GM12875 (cell line): ENCODE results near the gene TTC22.

ENCODE experiments used
- H3K4me3 ChIP-seq: one replicate; pipeline ENCODE4 v1.5.1; 2011; ENCODE audit warnings: low read depth, low read length, control low read depth
- TF ChIP-seq, protein P1 (sequence below): IDR thresholded peaks from 2 replicates; pipeline ENCODE4 v1.5.1; 2011; ENCODE audit warnings: low read depth, mild to moderate bottlenecking, control low read depth, inconsistent platforms, low read length, moderate library complexity, borderline replicate concordance; ENCODE audit not compliant: insufficient read depth

Gene TTC22

DNA sequence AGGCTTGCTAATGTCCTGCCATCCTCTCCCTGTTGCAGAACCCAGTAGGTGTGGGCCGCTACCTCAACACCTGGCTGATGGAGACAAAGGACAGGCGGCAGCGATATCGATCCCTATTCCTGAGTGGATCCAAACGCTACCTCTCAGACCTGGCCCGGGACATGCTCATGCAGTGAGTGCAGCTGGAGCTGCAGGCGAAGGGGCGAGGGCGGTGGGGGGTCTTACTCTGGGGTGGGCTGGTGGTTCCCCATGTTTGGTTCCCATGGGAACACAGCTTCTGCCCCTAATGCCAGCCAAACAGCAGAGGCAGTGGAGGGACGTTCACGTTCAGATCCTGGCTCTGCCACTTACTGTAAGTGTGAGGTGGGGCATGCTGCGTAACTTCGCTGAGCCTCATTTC is 15.8 kb upstream of the TTC22 start:
- TF ChIP-seq, protein P1, sequence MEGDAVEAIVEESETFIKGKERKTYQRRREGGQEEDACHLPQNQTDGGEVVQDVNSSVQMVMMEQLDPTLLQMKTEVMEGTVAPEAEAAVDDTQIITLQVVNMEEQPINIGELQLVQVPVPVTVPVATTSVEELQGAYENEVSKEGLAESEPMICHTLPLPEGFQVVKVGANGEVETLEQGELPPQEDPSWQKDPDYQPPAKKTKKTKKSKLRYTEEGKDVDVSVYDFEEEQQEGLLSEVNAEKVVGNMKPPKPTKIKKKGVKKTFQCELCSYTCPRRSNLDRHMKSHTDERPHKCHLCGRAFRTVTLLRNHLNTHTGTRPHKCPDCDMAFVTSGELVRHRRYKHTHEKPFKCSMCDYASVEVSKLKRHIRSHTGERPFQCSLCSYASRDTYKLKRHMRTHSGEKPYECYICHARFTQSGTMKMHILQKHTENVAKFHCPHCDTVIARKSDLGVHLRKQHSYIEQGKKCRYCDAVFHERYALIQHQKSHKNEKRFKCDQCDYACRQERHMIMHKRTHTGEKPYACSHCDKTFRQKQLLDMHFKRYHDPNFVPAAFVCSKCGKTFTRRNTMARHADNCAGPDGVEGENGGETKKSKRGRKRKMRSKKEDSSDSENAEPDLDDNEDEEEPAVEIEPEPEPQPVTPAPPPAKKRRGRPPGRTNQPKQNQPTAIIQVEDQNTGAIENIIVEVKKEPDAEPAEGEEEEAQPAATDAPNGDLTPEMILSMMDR = no peak
- H3K4me3 ChIP-seq = no peak overlapping the region

DNA sequence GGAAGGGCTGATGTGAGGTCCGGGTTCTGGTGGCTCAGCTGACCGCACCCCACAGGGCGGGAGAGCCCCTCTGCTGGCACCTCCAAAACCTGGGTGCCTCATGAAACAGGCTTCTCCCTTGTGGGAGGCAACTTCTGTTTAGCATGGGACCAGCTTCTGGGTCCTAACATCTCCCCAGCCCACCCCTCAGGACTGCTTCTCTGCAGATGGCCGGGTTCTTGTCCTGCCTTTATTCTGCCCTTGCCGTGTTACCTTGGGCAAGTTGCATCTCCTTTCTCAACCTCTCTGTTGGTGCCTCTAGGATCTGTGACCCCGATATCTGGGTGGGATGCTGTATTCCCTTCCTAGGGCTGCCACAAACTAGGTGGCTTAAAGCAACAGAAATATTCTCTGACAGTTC is 15.0 kb upstream of the TTC22 start:
- no peak overlapping the region for H3K4me3 ChIP-seq
- TF ChIP-seq, protein P1 = no peak

DNA sequence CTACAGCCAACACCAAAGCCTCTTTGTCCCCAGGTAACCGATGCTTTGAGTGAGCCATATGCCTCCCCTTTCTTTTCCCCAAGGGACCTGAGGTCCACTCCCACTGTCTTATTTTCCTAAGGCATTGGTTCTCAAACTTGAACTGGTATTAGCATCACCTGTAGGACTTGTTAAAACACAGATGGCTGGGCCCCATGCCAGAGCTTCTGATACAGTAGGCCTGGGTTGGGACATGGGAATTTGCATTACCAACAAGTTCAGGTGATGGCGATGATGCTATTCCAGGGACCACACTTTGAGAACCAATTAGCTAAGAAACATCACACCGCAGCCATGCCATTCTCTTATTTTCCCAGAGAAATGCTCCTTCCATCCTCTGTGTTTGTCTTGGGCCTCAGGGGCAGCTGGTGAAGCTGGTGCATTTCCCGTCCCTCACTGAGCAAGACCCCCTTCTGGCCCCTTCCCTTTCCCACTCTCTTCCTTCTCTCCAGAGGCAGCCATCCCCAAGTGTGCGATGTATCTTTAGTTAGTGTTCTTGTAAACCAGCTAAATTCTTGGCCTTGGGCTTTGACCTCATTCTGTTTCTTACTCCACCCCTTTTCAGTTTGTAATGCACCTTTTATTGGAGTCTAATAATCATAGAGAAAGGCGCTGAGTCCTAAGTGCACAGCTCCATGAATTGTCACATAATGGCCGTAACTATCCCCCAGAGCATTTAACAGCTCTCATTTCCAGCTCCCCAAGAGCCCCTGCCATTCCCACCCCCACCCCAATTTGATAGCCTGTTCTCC is 14.2 kb upstream of the TTC22 start:
- TF ChIP-seq, protein P1 = no peak
- H3K4me3 ChIP-seq = no peak overlapping the region

DNA sequence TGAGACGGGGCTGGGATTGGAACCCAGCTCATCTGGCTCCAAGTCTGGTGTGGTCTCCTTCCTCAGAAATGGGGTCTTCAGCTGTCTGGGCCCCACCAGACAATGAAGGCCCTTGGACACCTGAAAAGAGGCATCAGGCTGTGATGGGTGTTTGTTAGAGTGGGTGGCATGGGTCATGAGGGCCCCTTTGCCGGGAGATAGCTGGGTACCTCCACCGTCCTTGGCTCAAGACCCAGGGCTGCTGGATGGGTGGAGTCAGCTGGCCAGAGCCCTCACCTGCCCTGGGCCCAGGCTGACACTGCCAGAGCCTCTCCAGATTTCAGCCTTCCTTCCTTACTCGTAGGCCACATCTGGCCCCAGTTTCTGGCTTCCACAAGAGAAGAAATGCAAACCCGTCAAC is 13.4 kb upstream of the TTC22 start:
- H3K4me3 ChIP-seq = no peak overlapping the region
- TF ChIP-seq, protein P1 = no peak

DNA sequence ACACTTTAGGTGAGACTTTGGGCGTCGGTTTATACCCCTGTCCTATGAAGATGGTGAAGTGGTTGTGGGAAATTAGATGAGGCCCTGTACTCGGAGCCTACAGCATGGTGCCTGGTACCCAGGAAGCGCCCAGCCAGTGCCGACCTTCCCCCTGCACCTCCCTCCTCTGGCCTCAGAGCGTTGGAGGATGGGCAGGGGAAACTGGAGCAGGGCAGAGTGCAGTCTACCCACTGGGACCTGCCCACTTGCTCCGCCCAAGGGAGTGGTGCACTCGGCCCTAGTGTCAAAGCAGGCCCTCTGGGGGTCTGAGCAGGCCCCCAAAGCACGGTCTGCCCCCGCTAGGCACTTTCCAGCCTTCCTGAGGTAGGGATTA is 13.0 kb upstream of the TTC22 start:
- TF ChIP-seq, protein P1 = no peak
- no peak overlapping the region for H3K4me3 ChIP-seq

DNA sequence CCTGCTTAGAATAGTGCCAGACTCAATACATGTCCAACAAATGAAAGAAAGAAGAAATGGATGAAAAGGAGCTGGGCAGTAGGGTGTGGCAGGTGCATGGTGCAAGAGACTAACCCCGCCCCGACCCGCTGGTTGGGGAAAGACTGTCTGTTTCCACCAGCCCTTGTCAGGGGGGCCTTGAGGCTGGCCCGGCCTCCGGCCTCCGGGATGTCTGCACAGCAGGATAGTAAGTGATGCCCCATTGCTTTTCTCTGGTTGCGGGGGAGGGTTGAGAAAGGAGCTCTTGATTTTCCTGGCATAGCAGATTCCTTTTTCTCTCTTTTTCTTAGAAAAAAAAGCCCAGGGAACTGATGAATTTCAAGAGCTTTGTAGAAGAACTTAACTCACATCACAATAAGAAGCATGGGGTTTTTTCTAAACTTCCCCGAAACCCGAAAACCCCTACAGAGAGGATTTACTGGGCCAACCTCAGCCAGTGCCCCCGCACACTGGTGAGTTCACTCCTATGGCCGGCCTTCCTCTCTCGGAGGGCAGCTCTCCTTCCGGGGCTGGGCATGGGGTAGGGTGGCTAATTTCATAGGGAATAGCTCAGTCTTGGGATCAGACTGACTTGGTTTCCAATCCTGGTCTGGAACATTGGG is 12.5 kb upstream of the TTC22 start:
- TF ChIP-seq, protein P1 = no peak
- no peak overlapping the region for H3K4me3 ChIP-seq
